Neural cell (in vitro differentiated cells): ENCODE measurements around the gene ICE2. TPM values are rescaled to one million over a fixed set of nuclear protein-coding genes. Genes with fewer than 3 reads are reported as not detected.

Experiments
- H2AFZ ChIP-seq: fragments of 200-600, 300-800 bp; sonication (generic), shearing (Covaris generic); 2 replicates; pipeline ENCODE4 v1.6.0; 2014; ENCODE audit warnings: low read depth, mild to moderate bottlenecking, antibody characterized with exemption, low read length, moderate library complexity
- H3F3A ChIP-seq: fragments of 200-600 bp; shearing (Covaris generic); 2 replicates; pipeline ENCODE4 v1.6.1; 2016; ENCODE audit warnings: mild to moderate bottlenecking, moderate library complexity, mixed read lengths, antibody characterized with exemption, low read length; ENCODE audit not compliant: insufficient read depth, poor library complexity, severe bottlenecking
- H3K27ac ChIP-seq: fragments of 200-600, 300-800 bp; sonication (generic), shearing (Covaris generic); 2 replicates; pipeline ENCODE4 v1.5.1; 2014; ENCODE audit warnings: mild to moderate bottlenecking, low read length, moderate library complexity
- H3K27me3 ChIP-seq: fragments of 300-800, 200-600 bp; sonication (generic), shearing (Covaris generic); 2 replicates; pipeline ENCODE4 v1.6.0; 2014; ENCODE audit warnings: mild to moderate bottlenecking, low read depth, low read length, moderate library complexity; ENCODE audit not compliant: insufficient read depth
- H3K36me3 ChIP-seq: fragments of 300-800, 200-600 bp; sonication (generic), shearing (Covaris generic); 2 replicates; pipeline ENCODE4 v1.5.1; 2014; ENCODE audit warnings: mild to moderate bottlenecking, antibody characterized with exemption, low read length, moderate library complexity; ENCODE audit not compliant: insufficient read depth
- H3K4me2 ChIP-seq: fragments of 300-800, 200-600 bp; sonication (generic), shearing (Covaris generic); 2 replicates; pipeline ENCODE4 v1.6.0; 2014; ENCODE audit warnings: mild to moderate bottlenecking, low read length
- H3K4me3 ChIP-seq: fragments of 300-800, 200-600 bp; sonication (generic), shearing (Covaris generic); 2 replicates; pipeline ENCODE4 v1.5.1; 2014; ENCODE audit warnings: mild to moderate bottlenecking, low read length, moderate library complexity
- H3K79me2 ChIP-seq: fragments of 200-600 bp; shearing (Covaris generic); replicated peaks from 2 replicates; pipeline ENCODE4 v1.6.0; 2014; ENCODE audit warnings: mild to moderate bottlenecking, low read length, moderate library complexity; ENCODE audit not compliant: insufficient read depth
- H3K9ac ChIP-seq: fragments of 300-800, 200-600 bp; sonication (generic), shearing (Covaris generic); 2 replicates; pipeline ENCODE4 v1.6.1; 2016; ENCODE audit warnings: mild to moderate bottlenecking, low read length, mixed read lengths
- H3K9me2 ChIP-seq: fragments of 200-600 bp; shearing (Covaris generic); 2 replicates; pipeline ENCODE4 v1.6.1; 2016; ENCODE audit warnings: mild to moderate bottlenecking, low read length, mixed read lengths; ENCODE audit not compliant: insufficient read depth
- H3K9me3 ChIP-seq: fragments of 200-600, 300-800 bp; sonication (generic), shearing (Covaris generic); 2 replicates; pipeline ENCODE4 v1.6.1; 2016; ENCODE audit warnings: mild to moderate bottlenecking, mixed run types, low read length, moderate library complexity, mixed read lengths
- H4K20me1 ChIP-seq: fragments of 200-600 bp; shearing (Covaris generic); 2 replicates; pipeline ENCODE4 v1.6.1; 2016; ENCODE audit warnings: mild to moderate bottlenecking, mixed run types; ENCODE audit not compliant: insufficient read depth
- EP300 ChIP-seq: fragments of 450-650 bp; conservative IDR thresholded peaks from 2 replicates; pipeline ENCODE4 v1.6.1; 2014; ENCODE audit warnings: antibody characterized with exemption, mild to moderate bottlenecking, moderate library complexity; ENCODE audit not compliant: poor library complexity, severe bottlenecking
- EZH2 ChIP-seq: fragments of 200-600, 300-800 bp; shearing (Covaris generic), sonication (generic); IDR thresholded peaks from 2 replicates; pipeline ENCODE4 v1.6.1; 2014; ENCODE audit warnings: antibody characterized with exemption, low read length, borderline replicate concordance, mild to moderate bottlenecking; ENCODE audit not compliant: insufficient read depth, poor library complexity, severe bottlenecking
- MXI1 ChIP-seq: fragments of 450-650 bp; conservative IDR thresholded peaks from 2 replicates; pipeline ENCODE4 v1.6.1; 2014; ENCODE audit warnings: antibody characterized with exemption, mild to moderate bottlenecking; ENCODE audit not compliant: poor library complexity, severe bottlenecking
- POLR2AphosphoS5 ChIP-seq: IDR thresholded peaks from 2 replicates; pipeline ENCODE4 v1.6.1; 2012
- RAD21 ChIP-seq: fragments of 450-650 bp; conservative IDR thresholded peaks from 2 replicates; pipeline ENCODE4 v1.6.1; 2014; ENCODE audit warnings: antibody characterized with exemption, mild to moderate bottlenecking, moderate library complexity
- SMC3 ChIP-seq: fragments of 450-650 bp; conservative IDR thresholded peaks from 2 replicates; pipeline ENCODE4 v1.6.1; 2014; ENCODE audit warnings: antibody characterized with exemption, mild to moderate bottlenecking, moderate library complexity; ENCODE audit not compliant: poor library complexity
- TAF1 ChIP-seq: IDR thresholded peaks from 2 replicates; pipeline ENCODE4 v1.6.1; 2012; ENCODE audit warnings: low read depth
- polyA plus RNA-seq: library from polyadenylated mRNA; depleted of rRNA; stranded (reverse); fragments of >200 nt; gene quantifications from 2 replicates; pipeline ENCODE4 v1.2.3, GENCODE V29; 2014
- TF ChIP-seq, protein P1 (sequence below): fragments of 450-650 bp; IDR thresholded peaks from 2 replicates; pipeline ENCODE4 v1.5.1; 2014; ENCODE audit warnings: antibody characterized with exemption, mild to moderate bottlenecking, moderate library complexity; ENCODE audit not compliant: poor library complexity, severe bottlenecking
- TF ChIP-seq, protein P2 (sequence below): IDR thresholded peaks from 2 replicates; pipeline ENCODE4 v1.6.1; 2012; ENCODE audit warnings: borderline replicate concordance

ICE2 gene
- polyA plus RNA-seq, 1 donor from 2014 or later: 34.0 TPM

DNA sequence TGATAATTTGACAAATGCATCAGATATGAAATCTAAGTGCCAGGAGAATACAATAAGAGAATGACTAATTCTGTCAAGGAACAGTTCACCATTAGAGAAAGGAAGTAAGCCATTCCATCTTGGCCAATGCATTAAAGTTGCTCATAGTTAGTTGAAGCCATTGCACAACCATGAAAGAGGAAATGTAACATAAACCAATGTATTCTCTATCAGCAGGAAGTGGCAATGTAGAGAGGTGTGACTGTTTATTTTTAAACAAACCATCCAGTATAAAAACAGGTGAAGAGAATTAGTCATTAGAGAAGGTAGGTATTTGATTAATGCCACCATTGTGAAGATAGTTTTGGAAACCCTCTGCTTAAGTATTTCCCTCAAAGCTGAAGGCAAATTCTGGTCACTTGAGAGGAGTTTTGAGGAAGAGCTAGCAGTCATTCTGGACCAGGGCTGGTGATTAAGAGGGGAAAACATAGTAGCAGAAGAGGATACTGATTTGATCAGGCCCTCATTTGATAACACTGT, 70.4 kb downstream of the ICE2 start:
- Histone ChIP-seq H3K4me2 (no peak overlapping the region), H3K4me3 (no peak overlapping the region), H3K36me3 (no peaks in the 10 kb centered on the region), H3K27me3 (no peaks in the 10 kb centered on the region), H3K79me2 (no peaks in the 10 kb centered on the region), H3K27ac (no peak overlapping the region), H4K20me1 (no peaks in the 10 kb centered on the region), H3F3A (no peaks in the 10 kb centered on the region), H2AFZ (no peak overlapping the region), H3K9me2 (no peaks in the 10 kb centered on the region), H3K9ac (no peak overlapping the region), H3K9me3 (no peaks in the 10 kb centered on the region)
- no peak for TF ChIP-seq EZH2
- TF ChIP-seq, protein P1, sequence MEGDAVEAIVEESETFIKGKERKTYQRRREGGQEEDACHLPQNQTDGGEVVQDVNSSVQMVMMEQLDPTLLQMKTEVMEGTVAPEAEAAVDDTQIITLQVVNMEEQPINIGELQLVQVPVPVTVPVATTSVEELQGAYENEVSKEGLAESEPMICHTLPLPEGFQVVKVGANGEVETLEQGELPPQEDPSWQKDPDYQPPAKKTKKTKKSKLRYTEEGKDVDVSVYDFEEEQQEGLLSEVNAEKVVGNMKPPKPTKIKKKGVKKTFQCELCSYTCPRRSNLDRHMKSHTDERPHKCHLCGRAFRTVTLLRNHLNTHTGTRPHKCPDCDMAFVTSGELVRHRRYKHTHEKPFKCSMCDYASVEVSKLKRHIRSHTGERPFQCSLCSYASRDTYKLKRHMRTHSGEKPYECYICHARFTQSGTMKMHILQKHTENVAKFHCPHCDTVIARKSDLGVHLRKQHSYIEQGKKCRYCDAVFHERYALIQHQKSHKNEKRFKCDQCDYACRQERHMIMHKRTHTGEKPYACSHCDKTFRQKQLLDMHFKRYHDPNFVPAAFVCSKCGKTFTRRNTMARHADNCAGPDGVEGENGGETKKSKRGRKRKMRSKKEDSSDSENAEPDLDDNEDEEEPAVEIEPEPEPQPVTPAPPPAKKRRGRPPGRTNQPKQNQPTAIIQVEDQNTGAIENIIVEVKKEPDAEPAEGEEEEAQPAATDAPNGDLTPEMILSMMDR: no peak
- TF ChIP-seq MXI1: no peak
- TF ChIP-seq RAD21: no peak
- no peak for TF ChIP-seq SMC3
- TF ChIP-seq, protein P2, sequence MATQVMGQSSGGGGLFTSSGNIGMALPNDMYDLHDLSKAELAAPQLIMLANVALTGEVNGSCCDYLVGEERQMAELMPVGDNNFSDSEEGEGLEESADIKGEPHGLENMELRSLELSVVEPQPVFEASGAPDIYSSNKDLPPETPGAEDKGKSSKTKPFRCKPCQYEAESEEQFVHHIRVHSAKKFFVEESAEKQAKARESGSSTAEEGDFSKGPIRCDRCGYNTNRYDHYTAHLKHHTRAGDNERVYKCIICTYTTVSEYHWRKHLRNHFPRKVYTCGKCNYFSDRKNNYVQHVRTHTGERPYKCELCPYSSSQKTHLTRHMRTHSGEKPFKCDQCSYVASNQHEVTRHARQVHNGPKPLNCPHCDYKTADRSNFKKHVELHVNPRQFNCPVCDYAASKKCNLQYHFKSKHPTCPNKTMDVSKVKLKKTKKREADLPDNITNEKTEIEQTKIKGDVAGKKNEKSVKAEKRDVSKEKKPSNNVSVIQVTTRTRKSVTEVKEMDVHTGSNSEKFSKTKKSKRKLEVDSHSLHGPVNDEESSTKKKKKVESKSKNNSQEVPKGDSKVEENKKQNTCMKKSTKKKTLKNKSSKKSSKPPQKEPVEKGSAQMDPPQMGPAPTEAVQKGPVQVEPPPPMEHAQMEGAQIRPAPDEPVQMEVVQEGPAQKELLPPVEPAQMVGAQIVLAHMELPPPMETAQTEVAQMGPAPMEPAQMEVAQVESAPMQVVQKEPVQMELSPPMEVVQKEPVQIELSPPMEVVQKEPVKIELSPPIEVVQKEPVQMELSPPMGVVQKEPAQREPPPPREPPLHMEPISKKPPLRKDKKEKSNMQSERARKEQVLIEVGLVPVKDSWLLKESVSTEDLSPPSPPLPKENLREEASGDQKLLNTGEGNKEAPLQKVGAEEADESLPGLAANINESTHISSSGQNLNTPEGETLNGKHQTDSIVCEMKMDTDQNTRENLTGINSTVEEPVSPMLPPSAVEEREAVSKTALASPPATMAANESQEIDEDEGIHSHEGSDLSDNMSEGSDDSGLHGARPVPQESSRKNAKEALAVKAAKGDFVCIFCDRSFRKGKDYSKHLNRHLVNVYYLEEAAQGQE: no peak
- TF ChIP-seq EP300: no peak

DNA sequence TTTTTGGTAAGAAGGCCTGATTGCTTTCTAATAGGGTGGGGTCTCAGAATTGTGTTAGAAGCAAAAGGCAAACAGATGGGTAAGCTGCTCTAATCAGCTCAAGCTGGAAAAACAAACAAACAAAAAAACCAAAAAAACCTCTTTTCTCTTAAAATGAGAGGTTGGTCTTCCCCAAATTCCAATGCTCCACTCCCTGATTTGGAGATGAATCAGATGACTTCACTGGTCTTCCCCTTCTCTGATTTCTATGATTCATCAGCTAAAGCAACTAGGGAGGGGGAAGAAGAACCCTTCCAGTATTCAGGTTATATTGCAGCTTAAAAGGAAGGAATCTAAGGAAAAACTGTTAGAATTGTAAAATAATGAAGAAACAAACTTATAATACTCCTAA, 71.5 kb downstream of the ICE2 start:
- Histone ChIP-seq H3K4me3 (no peak overlapping the region), H3K79me2 (no peaks in the 10 kb centered on the region), H3K27me3 (no peaks in the 10 kb centered on the region), H3K36me3 (no peaks in the 10 kb centered on the region), H2AFZ (no peak overlapping the region), H3K27ac (no peak overlapping the region), H3F3A (no peaks in the 10 kb centered on the region), H4K20me1 (no peaks in the 10 kb centered on the region), H3K9ac (no peak overlapping the region), H3K4me2 (no peak overlapping the region), H3K9me2 (no peaks in the 10 kb centered on the region), H3K9me3 (no peaks in the 10 kb centered on the region)
- TF ChIP-seq SMC3: no peak
- TF ChIP-seq, protein P1: no peak
- no peak for TF ChIP-seq MXI1
- no peak for TF ChIP-seq POLR2AphosphoS5
- TF ChIP-seq, protein P2: no peak
- no peak for TF ChIP-seq TAF1
